ENCODE measurements around the gene RPS25. TPM values are rescaled to one million over a fixed set of nuclear protein-coding genes. Genes with fewer than 3 reads are reported as not detected.

The RPS25 gene
- polyA plus RNA-seq, 1 of the 3 experiments (the other 2 are of a cell fraction), result 2,688 TPM

GRCh38 chr11:119062779-119063178 lies 44.6 kb upstream of the RPS25 start:
- peaks cover 0 to 4% of the 10 kb centered on the region in 2 experiments for H3K36me3 ChIP-seq (replicated peaks in 1 of 2; ENCODE audit: control insufficient read depth in 1 of 2, insufficient read depth in 2 of 2, low read length in 1 of 2)
- no peak overlapping the region for H3K4me2 ChIP-seq
- peaks cover 4 to 9% of the 10 kb centered on the region in 2 experiments; a peak in 2 of 4 replicates for H3K4me1 ChIP-seq (ENCODE audit: control insufficient read depth in 1 of 2, insufficient read depth in 2 of 2, low read depth in 1 of 2, low read length in 1 of 2)
- H2AFZ ChIP-seq (ENCODE audit: low read depth), result no peak overlapping the region
- H3K4me3 ChIP-seq (ENCODE audit: low read depth in 2 of 2, low read length in 1 of 2), result no peak overlapping the region
- no peak overlapping the region for H3K27ac ChIP-seq (ENCODE audit: low read depth in 2 of 2, low read length in 1 of 2)
- ChIA-PET CTCF (interaction anchor here (1.4 kb wide), 1 partner anchor 40 kb away, joined by 3 read pairs; no protein-coding TSS in a partner anchor), POLR2A (no interaction called here)
- H3K9me3 ChIP-seq, result no peaks in the 10 kb centered on the region
- 83% methylated on average over 5 of the region's 5 CpGs for WGBS (ENCODE audit: low lambda C conversion rate)
- no peak overlapping the region for H3K9ac ChIP-seq
- DNase-seq, result no peak
- peaks cover 22% of the 10 kb centered on the region for H3K79me2 ChIP-seq (ENCODE audit: insufficient read depth)
- TF ChIP-seq NFIC (IDR thresholded peaks at IDR 0.05; ENCODE audit: borderline replicate concordance) (no peak), SIN3A (IDR thresholded peaks at IDR 0.05; ENCODE audit: borderline replicate concordance, low read depth, low read length) (no peak), MXI1 (IDR thresholded peaks at IDR 0.05; ENCODE audit: low read depth, low read length) (no peak), NRF1 (IDR thresholded peaks at IDR 0.05; ENCODE audit: low read depth, low read length) (no peak), FOXJ3 (CRISPR knock-in tag; IDR thresholded peaks at IDR 0.05) (no peak), RAD21 (IDR thresholded peaks at IDR 0.05; ENCODE audit: low read length) (no peak), FOSL2 (IDR thresholded peaks at IDR 0.05; ENCODE audit: borderline replicate concordance, low read depth) (no peak), SMC3 (IDR thresholded peaks at IDR 0.05; ENCODE audit: low read depth, low read length) (no peak), IRF3 (IDR thresholded peaks at IDR 0.05; ENCODE audit: low read depth, low read length) (no peak), ELF1 (IDR thresholded peaks at IDR 0.05) (no peak), CHD2 (IDR thresholded peaks at IDR 0.05; ENCODE audit: low read length, partially characterized antibody) (no peak), EZH2phosphoT487 (IDR thresholded peaks at IDR 0.05; ENCODE audit: borderline replicate concordance, low read depth) (no peak), RXRA (IDR thresholded peaks at IDR 0.05; ENCODE audit: borderline replicate concordance, low read depth) (no peak), USF2 (IDR thresholded peaks at IDR 0.05; ENCODE audit: borderline replicate concordance, low read depth, low read length) (no peak), FOXM1 (IDR thresholded peaks at IDR 0.05; ENCODE audit: low read depth) (no peak), POLR2AphosphoS5 (IDR thresholded peaks at IDR 0.05; ENCODE audit: low read depth, low read length) (no peak)
- TF ChIP-seq, protein P1, sequence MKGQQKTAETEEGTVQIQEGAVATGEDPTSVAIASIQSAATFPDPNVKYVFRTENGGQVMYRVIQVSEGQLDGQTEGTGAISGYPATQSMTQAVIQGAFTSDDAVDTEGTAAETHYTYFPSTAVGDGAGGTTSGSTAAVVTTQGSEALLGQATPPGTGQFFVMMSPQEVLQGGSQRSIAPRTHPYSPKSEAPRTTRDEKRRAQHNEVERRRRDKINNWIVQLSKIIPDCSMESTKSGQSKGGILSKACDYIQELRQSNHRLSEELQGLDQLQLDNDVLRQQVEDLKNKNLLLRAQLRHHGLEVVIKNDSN (IDR thresholded peaks at IDR 0.05; ENCODE audit: borderline replicate concordance, low read depth), result no peak
- TF ChIP-seq, protein P2, sequence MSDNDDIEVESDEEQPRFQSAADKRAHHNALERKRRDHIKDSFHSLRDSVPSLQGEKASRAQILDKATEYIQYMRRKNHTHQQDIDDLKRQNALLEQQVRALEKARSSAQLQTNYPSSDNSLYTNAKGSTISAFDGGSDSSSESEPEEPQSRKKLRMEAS (IDR thresholded peaks at IDR 0.05; ENCODE audit: low read depth), result no peak
- H4K20me1 ChIP-seq (ENCODE audit: insufficient read depth), result no peaks in the 10 kb centered on the region
- no peaks in the 10 kb centered on the region for H3K9me2 ChIP-seq
- no peaks in the 10 kb centered on the region for H3K27me3 ChIP-seq (ENCODE audit: insufficient read depth)
- peaks cover 23% of the 10 kb centered on the region for H3F3A ChIP-seq (replicated peaks; ENCODE audit: insufficient read depth)

Data from SK-N-SH (cell line).